ENCODE data around the gene CCDC73.
"Not testable (repeated sequence)": the region's sequence is repeated elsewhere in the genome, so short reads cannot be mapped to it uniquely, and the experiment has no call there.

The CCDC73 gene

GRCh38 chr11:32794439-32794838 is at the start of gene CCDC73:
Gene CCDC73 (minus strand): TSS chr11:32794662. CDS start chr11:32760243, 34,419 bp downstream.
- DNase-seq: no peak

- no peak for DNase-seq
Observed at GRCh38 chr11:32843544-32843943, 49.1 kb upstream of the CCDC73 start.

GRCh38 chr11:32840587-32840986 is 46.1 kb upstream of the CCDC73 start:
- DNase-seq: no peak

GRCh38 chr11:32839308-32839707 is 44.8 kb upstream of the CCDC73 start:
- DNase-seq: no peak

GRCh38 chr11:32838505-32839274 is 44.2 kb upstream of the CCDC73 start:
- DNase-seq: no peak

- DNase-seq: no peak
Observed at GRCh38 chr11:32836946-32837345, 42.5 kb upstream of the CCDC73 start.

- DNase-seq: no peak
Observed at GRCh38 chr11:32833921-32834320, 39.5 kb upstream of the CCDC73 start.

- no peak for DNase-seq
Observed at GRCh38 chr11:32831221-32831620, 36.8 kb upstream of the CCDC73 start.

- no peak for DNase-seq
Observed at GRCh38 chr11:32830796-32831195, 36.3 kb upstream of the CCDC73 start.

GRCh38 chr11:32830413-32830738 is 35.9 kb upstream of the CCDC73 start:
- DNase-seq: no peak

GRCh38 chr11:32829680-32830412 is 35.4 kb upstream of the CCDC73 start, which contains the start of gene PRRG4:
Gene PRRG4 (plus strand): TSS chr11:32829927. CDS start chr11:32830530, 603 bp downstream.
- peak; percentile 55 for DNase-seq

GRCh38 chr11:32829157-32829679 is 34.8 kb upstream of the CCDC73 start:
- peak; percentile 28 for DNase-seq

- no peak for DNase-seq
Observed at GRCh38 chr11:32827276-32827675, 32.8 kb upstream of the CCDC73 start.

GRCh38 chr11:32826113-32826512 is 31.7 kb upstream of the CCDC73 start:
- DNase-seq: no peak

- not testable (repeated sequence) for DNase-seq
Observed at GRCh38 chr11:32823617-32824016, 29.2 kb upstream of the CCDC73 start.

GRCh38 chr11:32821917-32822560 is 27.6 kb upstream of the CCDC73 start:
- no peak for DNase-seq

- peak; percentile 85 for DNase-seq
Observed at GRCh38 chr11:32821517-32821916, 27.1 kb upstream of the CCDC73 start.

- DNase-seq: no peak
Observed at GRCh38 chr11:32820497-32820896, 26.0 kb upstream of the CCDC73 start.

- DNase-seq: no peak
Observed at GRCh38 chr11:32819187-32819586, 24.7 kb upstream of the CCDC73 start.

- no peak for DNase-seq
Observed at GRCh38 chr11:32817852-32818183, 23.4 kb upstream of the CCDC73 start.

- no peak for DNase-seq
Observed at GRCh38 chr11:32817181-32817851, 22.9 kb upstream of the CCDC73 start.

GRCh38 chr11:32809313-32809712 is 14.9 kb upstream of the CCDC73 start:
- DNase-seq: peak; percentile 13

GRCh38 chr11:32796425-32796824 is 2.0 kb upstream of the CCDC73 start:
- DNase-seq: no peak
